PFSK-1 (cell line): ENCODE data around the gene AJUBA.

Experiments used
- FOXP2 ChIP-seq: optimal IDR thresholded peaks from 2 replicates; pipeline ENCODE3; 2011; ENCODE audit warnings: borderline replicate concordance, control low read depth, inconsistent platforms; ENCODE audit not compliant: insufficient read depth; ENCODE audit errors: extremely low read length, extremely low read depth
- POLR2AphosphoS5 ChIP-seq: IDR thresholded peaks from 2 replicates; pipeline ENCODE4 v1.6.1; 2012; ENCODE audit warnings: low read depth, mild to moderate bottlenecking, control low read depth, low read length, moderate library complexity
- REST ChIP-seq, 2 experiments: IDR thresholded peaks; 2 replicates each; pipeline versions ENCODE4 v1.6.1 to v1.8.0; 2011 to 2012; ENCODE audit warnings: low read depth in 2 of 2, low read length in 2 of 2, control low read depth in 1 of 2, inconsistent platforms in 1 of 2, mild to moderate bottlenecking in 1 of 2, moderate library complexity in 1 of 2; ENCODE audit not compliant: insufficient read depth in 1 of 2
- SIN3A ChIP-seq: IDR thresholded peaks from 2 replicates; pipeline ENCODE4 v1.6.1; 2012; ENCODE audit warnings: mild to moderate bottlenecking, low read length, moderate library complexity, borderline replicate concordance; ENCODE audit not compliant: insufficient read depth
- TAF1 ChIP-seq: IDR thresholded peaks from 2 replicates; pipeline ENCODE4 v1.6.1; 2012; ENCODE audit warnings: low read length, control low read depth, borderline replicate concordance; ENCODE audit not compliant: insufficient read depth

The AJUBA gene

GRCh38 chr14:23006544-23007419 is 24.4 kb upstream of the AJUBA start:
- TF ChIP-seq TAF1 = peak; percentile 17; the same call in 1 of the 2 replicates
- TF ChIP-seq FOXP2 = peak; percentile 38
- 0 out of 2 replicates have a peak, but pooled peaks have one; percentile 16 for TF ChIP-seq SIN3A
- 0 out of 4 replicates have a peak, but pooled peaks of 1 of the 2 experiments have one; percentile 6 for TF ChIP-seq REST (IDR thresholded peaks at IDR 0.05; ENCODE audit: insufficient read depth in 1 of 2, low read depth in 2 of 2, low read length in 2 of 2)
- peak; percentile 85 for TF ChIP-seq POLR2AphosphoS5

GRCh38 chr14:23006188-23006534 is 23.8 kb upstream of the AJUBA start:
- TF ChIP-seq FOXP2 = no peak
- no peak for TF ChIP-seq TAF1
- TF ChIP-seq POLR2AphosphoS5 = no peak
- TF ChIP-seq SIN3A = no peak
- no peak for TF ChIP-seq REST (IDR thresholded peaks at IDR 0.05; ENCODE audit: insufficient read depth in 1 of 2, low read depth in 2 of 2, low read length in 2 of 2)

- no peak for TF ChIP-seq POLR2AphosphoS5
- no peak for TF ChIP-seq TAF1
- no peak for TF ChIP-seq SIN3A
- TF ChIP-seq FOXP2 = no peak
- no peak for TF ChIP-seq REST (IDR thresholded peaks at IDR 0.05; ENCODE audit: insufficient read depth in 1 of 2, low read depth in 2 of 2, low read length in 2 of 2)
These were observed 23.3 kb upstream of the AJUBA start for GRCh38 chr14:23005451-23006187.

GRCh38 chr14:23002592-23002991 is 20.2 kb upstream of the AJUBA start:
- no peak for TF ChIP-seq SIN3A
- TF ChIP-seq POLR2AphosphoS5 = no peak
- TF ChIP-seq FOXP2 = no peak

GRCh38 chr14:23000860-23001259 is 18.5 kb upstream of the AJUBA start:
- TF ChIP-seq POLR2AphosphoS5 (no peak), FOXP2 (no peak), SIN3A (no peak), TAF1 (no peak), REST (IDR thresholded peaks at IDR 0.05; ENCODE audit: insufficient read depth in 1 of 2, low read depth in 2 of 2, low read length in 2 of 2) (no peak)
